Measurements from ENCODE around the gene CLPTM1. TPM values are rescaled to one million over a fixed set of nuclear protein-coding genes. Genes with fewer than 3 reads are reported as not detected.

Gene CLPTM1
- total and polyA plus RNA-seq, 9 of the 15 experiments (the other 6 are each of a cell fraction or from before 2014, with no cell fraction given) = 0.37 to 96.0 (median 27.5) TPM

- Histone ChIP-seq H2AFZ (ENCODE audit: low read depth, low read length) (no peak overlapping the region), H3K4me3 (no peak overlapping the region), H3K9me1 (ENCODE audit: control insufficient read depth, insufficient read depth, low read length) (no peaks in the 10 kb centered on the region), H3K27me3 (ENCODE audit: control insufficient read depth in 2 of 2, insufficient read depth in 2 of 2, low read length in 2 of 2) (no peaks in the 10 kb centered on the region), H3K9ac (ENCODE audit: insufficient read depth in 1 of 2, low read depth in 2 of 2, low read length in 2 of 2) (peak overlapping the region in 1 of 2 experiments; percentile 64; a peak in 2 of 4 replicates), H3K4me1 (replicated peaks in 1 of 2; ENCODE audit: control insufficient read depth in 2 of 2, insufficient read depth in 2 of 2, low read length in 2 of 2) (peaks cover 0 to 20% of the 10 kb centered on the region in 2 experiments; a peak in 2 of 5 replicates), H3K36me3 (ENCODE audit: control insufficient read depth, insufficient read depth, low read length) (peaks cover 39% of the 10 kb centered on the region; the same call in 1 of the 3 replicates), H3K9me3 (replicated peaks; ENCODE audit: control insufficient read depth, insufficient read depth, low read depth, low read length) (no peaks in the 10 kb centered on the region), H3K27ac (ENCODE audit: extremely low read depth, low read depth, low read length) (no peak overlapping the region), H3K79me2 (ENCODE audit: control insufficient read depth, insufficient read depth, low read length) (no peaks in the 10 kb centered on the region), H4K20me1 (replicated peaks; ENCODE audit: control insufficient read depth, insufficient read depth, low read length) (no peaks in the 10 kb centered on the region), H3K4me2 (ENCODE audit: insufficient read depth, low read length) (no peak overlapping the region)
- ChIA-PET CTCF (ENCODE audit: low intra/inter-chr PET ratio) (no interaction called here), POLR2A (interaction anchor here (0.6 kb wide), 1 partner anchor 134 kb away, joined by 3 read pairs; no protein-coding TSS in a partner anchor)
- no TSS peak for BruUV-seq (replicated peaks)
- intact Hi-C loops (cut with micrococcal nuclease) (no loop called here), in situ Hi-C loops (cut with MboI) (no loop called here)
- whole genome bisulfite sequencing (ENCODE audit: insufficient coverage, low coverage, missing lambda C conversion rate) = 85% methylated on average over 10 of the region's 12 CpGs
- TF ChIP-seq POLR2A (conservative IDR thresholded peaks at IDR 0.05) (peak; percentile 50; the same call in 1 of the 2 replicates), POLR2G (IDR thresholded peaks at IDR 0.05; ENCODE audit: low read depth, low read length) (peak; percentile 61), ZZZ3 (IDR thresholded peaks at IDR 0.05) (no peak), POLR2AphosphoS2 (IDR thresholded peaks at IDR 0.05; ENCODE audit: low read length) (peak; percentile 71; the same call in 1 of the 2 replicates), SUPT5H (IDR thresholded peaks at IDR 0.05) (peak; percentile 31; the same call in 1 of the 2 replicates), ZKSCAN1 (IDR thresholded peaks at IDR 0.05; ENCODE audit: low read depth, low read length) (no peak), ARID4B (CRISPR knock-in tag; IDR thresholded peaks at IDR 0.05) (no peak), RBM22 (IDR thresholded peaks at IDR 0.05; ENCODE audit: low read depth, low read length, poor library complexity, severe bottlenecking) (peak; percentile 16)
- no peak for FAIRE-seq
- no peak for ATAC-seq
- no peak for DNase-seq (ENCODE audit: extremely low read depth in 1 of 4, low spot score in 3 of 4)
Measured at GRCh38 chr19:44993926-44994537, 38.9 kb downstream of the CLPTM1 start.

Data from K562 (cell line).